Activated CD8-positive, alpha-beta T cell treated with anti-CD3 and anti-CD28 coated beads for 36 hours (primary cell): ENCODE data around the gene RFPL4AL1. TPM values are rescaled to one million over a fixed set of nuclear protein-coding genes. Genes with fewer than 3 reads are reported as not detected.

Experiments used
- ATAC-seq: fragments of 200-7000 bp; cut with Tn5 transposase; one replicate; pipeline ENCODE4 v1.10.0; 2021; ENCODE audit warnings: mild to moderate bottlenecking, moderate library complexity
- CTCF ChIA-PET: fragments of 350-600 bp; sonication (Branson Sonifier 250); formaldehyde crosslinking; loops from one replicate; lab custom pipeline; 2021; ENCODE audit warnings: antibody characterized with exemption; lab: Charles Lee
- POLR2A ChIA-PET: fragments of 350-600 bp; sonication (Branson Sonifier 250); formaldehyde crosslinking; loops from one replicate; lab custom pipeline; 2021; ENCODE audit warnings: antibody characterized with exemption; lab: Charles Lee
- DNase-seq: peaks from one replicate; pipeline ENCODE4 v3.0.0-alpha.2; 2020
- H3K27ac Mint-ChIP-seq: one replicate; pipeline ENCODE4 v1.8.0; 2021; ENCODE audit warnings: mild to moderate bottlenecking, mixed read lengths
- H3K27me3 Mint-ChIP-seq: one replicate; pipeline ENCODE4 v1.8.0; 2021; ENCODE audit warnings: mixed read lengths
- H3K36me3 Mint-ChIP-seq: one replicate; pipeline ENCODE4 v1.8.0; 2021; ENCODE audit warnings: low read depth, mixed read lengths
- H3K4me1 Mint-ChIP-seq: one replicate; pipeline ENCODE4 v1.8.0; 2021; ENCODE audit warnings: low read depth, mixed read lengths
- H3K4me3 Mint-ChIP-seq: one replicate; pipeline ENCODE4 v1.8.0; 2021; ENCODE audit warnings: mild to moderate bottlenecking, moderate library complexity, mixed read lengths
- H3K9me3 Mint-ChIP-seq: one replicate; pipeline ENCODE4 v1.8.0; 2021; ENCODE audit warnings: mixed read lengths
- intact Hi-C: fragments of 100-400 bp; cut with micrococcal nuclease; formaldehyde crosslinking; loops from one replicate; pipeline ENCODE4 v1.10.0; 2022
- total RNA-seq, 2 experiments: library from RNA; stranded (reverse); gene quantifications; one replicate each; pipeline ENCODE4 v1.2.3, GENCODE V29; 2021
- TF ChIP-seq, protein P1 (sequence below): fragments of 200-600 bp; IDR thresholded peaks from one replicate; pipeline ENCODE4 v1.8.0; 2022; ENCODE audit warnings: antibody characterized with exemption, mild to moderate bottlenecking

The RFPL4AL1 gene
- total RNA-seq, 2 experiments from 2014 or later, result not detected

GRCh38 chr19:55820037-55820436, 51.1 kb downstream of the RFPL4AL1 start:
- POLR2A ChIA-PET, result no interaction called here
- H3K27me3 Mint-ChIP-seq, result peaks cover 6% of the 10 kb centered on the region
- ATAC-seq (no peak), DNase-seq (no peak)
- H3K36me3 Mint-ChIP-seq, result no peaks in the 10 kb centered on the region
- no peaks in the 10 kb centered on the region for H3K9me3 Mint-ChIP-seq
- intact Hi-C loops, result no loop called here
- H3K4me1 Mint-ChIP-seq, result no peaks in the 10 kb centered on the region
- no peak overlapping the region for H3K4me3 Mint-ChIP-seq
- CTCF ChIA-PET, result no interaction called here
- H3K27ac Mint-ChIP-seq, result no peak overlapping the region
- TF ChIP-seq, protein P1, sequence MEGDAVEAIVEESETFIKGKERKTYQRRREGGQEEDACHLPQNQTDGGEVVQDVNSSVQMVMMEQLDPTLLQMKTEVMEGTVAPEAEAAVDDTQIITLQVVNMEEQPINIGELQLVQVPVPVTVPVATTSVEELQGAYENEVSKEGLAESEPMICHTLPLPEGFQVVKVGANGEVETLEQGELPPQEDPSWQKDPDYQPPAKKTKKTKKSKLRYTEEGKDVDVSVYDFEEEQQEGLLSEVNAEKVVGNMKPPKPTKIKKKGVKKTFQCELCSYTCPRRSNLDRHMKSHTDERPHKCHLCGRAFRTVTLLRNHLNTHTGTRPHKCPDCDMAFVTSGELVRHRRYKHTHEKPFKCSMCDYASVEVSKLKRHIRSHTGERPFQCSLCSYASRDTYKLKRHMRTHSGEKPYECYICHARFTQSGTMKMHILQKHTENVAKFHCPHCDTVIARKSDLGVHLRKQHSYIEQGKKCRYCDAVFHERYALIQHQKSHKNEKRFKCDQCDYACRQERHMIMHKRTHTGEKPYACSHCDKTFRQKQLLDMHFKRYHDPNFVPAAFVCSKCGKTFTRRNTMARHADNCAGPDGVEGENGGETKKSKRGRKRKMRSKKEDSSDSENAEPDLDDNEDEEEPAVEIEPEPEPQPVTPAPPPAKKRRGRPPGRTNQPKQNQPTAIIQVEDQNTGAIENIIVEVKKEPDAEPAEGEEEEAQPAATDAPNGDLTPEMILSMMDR, result no peak

Other genes with a start within 250 kb of the RFPL4AL1 start
- not detected for gene SBK2, start 232.0 kb upstream of the RFPL4AL1 start, total RNA-seq
- gene SBK3, start 223.6 kb upstream of the RFPL4AL1 start, total RNA-seq, result not detected
- gene ZNF579, start 188.3 kb upstream of the RFPL4AL1 start, total RNA-seq, result 1 to 10 TPM; 7.2 TPM
- gene FIZ1, start 169.6 kb upstream of the RFPL4AL1 start, total RNA-seq, result 10 to 100 TPM; 11.4 to 13.2 TPM
- gene ZNF524, start 168.8 kb upstream of the RFPL4AL1 start, total RNA-seq, result 10 to 100 TPM; 11.0 to 12.3 TPM
- 10 to 100 TPM; 10.6 to 11.7 TPM for gene ZNF865, start 163.5 kb upstream of the RFPL4AL1 start, total RNA-seq
- 1 to 10 TPM; 3.6 to 3.7 TPM for gene ZNF784, start 144.6 kb upstream of the RFPL4AL1 start, total RNA-seq
- 10 to 100 TPM; 24.8 to 26.2 TPM for gene ZNF580, start 128.1 kb upstream of the RFPL4AL1 start, total RNA-seq
- gene ZNF581, start 125.5 kb upstream of the RFPL4AL1 start, total RNA-seq, result 10 to 100 TPM; 30.4 to 34.5 TPM
- 10 to 100 TPM in 1 of 2 experiments, 1 to 10 TPM in 1; 8.8 to 11.2 TPM for gene CCDC106, start 120.9 kb upstream of the RFPL4AL1 start, total RNA-seq
- gene U2AF2, start 114.1 kb upstream of the RFPL4AL1 start, total RNA-seq, result 100 to 1,000 TPM; 304 to 306 TPM
- 10 to 100 TPM; 36.2 to 37.7 TPM for gene EPN1, start 93.9 kb upstream of the RFPL4AL1 start, total RNA-seq
- not detected for gene NLRP9, start 30.7 kb upstream of the RFPL4AL1 start, total RNA-seq
- gene RFPL4A, start 10.0 kb upstream of the RFPL4AL1 start, total RNA-seq, result not detected
- gene NLRP11, start 62.9 kb downstream of the RFPL4AL1 start, total RNA-seq, result under 1 TPM in 1 of 2 experiments, not detected in 1; 0.14 TPM
- gene NLRP4, start 67.4 kb downstream of the RFPL4AL1 start, total RNA-seq, result not detected
- not detected for gene NLRP13, start 163.2 kb downstream of the RFPL4AL1 start, total RNA-seq
- not detected for gene NLRP8, start 178.7 kb downstream of the RFPL4AL1 start, total RNA-seq
- not detected for gene NLRP5, start 217.7 kb downstream of the RFPL4AL1 start, total RNA-seq